SKM-1 (cell line): ENCODE results near the gene MTRF1.

Experiments used
- DNase-seq: peaks from one replicate; lab custom pipeline; 2025; ENCODE audit not compliant: unreplicated experiment; lab: John Stamatoyannopoulos, UW

The MTRF1 gene

GRCh38 chr13:41263261-41263971 is at the start of gene MTRF1:
MTRF1 (minus strand) TSS chr13:41263576; CDS start chr13:41260907, 2,669 bp downstream.
- peak; percentile 92 for DNase-seq

GRCh38 chr13:41313117-41313516 is 49.7 kb upstream of the MTRF1 start:
- DNase-seq: no peak

- no peak for DNase-seq
Measured at GRCh38 chr13:41312176-41312500, 48.8 kb upstream of the MTRF1 start.

- no peak for DNase-seq
Measured at GRCh38 chr13:41311406-41312175, 48.2 kb upstream of the MTRF1 start.

- DNase-seq: peak; percentile 29
Measured at GRCh38 chr13:41310963-41311405, 47.6 kb upstream of the MTRF1 start, which contains the start of gene NAA16. NAA16 (plus strand) TSS chr13:41311267; CDS start chr13:41311529, 262 bp downstream.

GRCh38 chr13:41307884-41308640 is 44.7 kb upstream of the MTRF1 start:
- no peak for DNase-seq

GRCh38 chr13:41306271-41307145 is 43.1 kb upstream of the MTRF1 start:
- no peak for DNase-seq

GRCh38 chr13:41304551-41304950 is 41.2 kb upstream of the MTRF1 start:
- no peak for DNase-seq

- DNase-seq: no peak
Measured at GRCh38 chr13:41302743-41303142, 39.4 kb upstream of the MTRF1 start.

GRCh38 chr13:41299316-41300094 is 36.1 kb upstream of the MTRF1 start:
- DNase-seq: no peak

GRCh38 chr13:41296879-41297646 is 33.7 kb upstream of the MTRF1 start:
- no peak for DNase-seq

- no peak for DNase-seq
Measured at GRCh38 chr13:41295973-41296372, 32.6 kb upstream of the MTRF1 start.

- DNase-seq: no peak
Measured at GRCh38 chr13:41294914-41295313, 31.5 kb upstream of the MTRF1 start.

GRCh38 chr13:41293272-41293671 is 29.9 kb upstream of the MTRF1 start:
- DNase-seq: no peak

- DNase-seq: no peak
Measured at GRCh38 chr13:41291246-41291645, 27.9 kb upstream of the MTRF1 start.

- peak; percentile 48 for DNase-seq
Measured at GRCh38 chr13:41289463-41289881, 26.1 kb upstream of the MTRF1 start.

GRCh38 chr13:41286370-41286769 is 23.0 kb upstream of the MTRF1 start:
- DNase-seq: no peak

- no peak for DNase-seq
Measured at GRCh38 chr13:41284512-41285288, 21.3 kb upstream of the MTRF1 start.
